HG02870 (cell line): ENCODE results near the gene PLXND1.

Experiments
- ATAC-seq: cut with Tn5 transposase; IDR thresholded peaks from one replicate; pipeline ENCODE4 v1.9.1; 2021; ENCODE audit warnings: mild to moderate bottlenecking, moderate library complexity; ENCODE audit not compliant: unreplicated experiment

PLXND1 gene

DNA sequence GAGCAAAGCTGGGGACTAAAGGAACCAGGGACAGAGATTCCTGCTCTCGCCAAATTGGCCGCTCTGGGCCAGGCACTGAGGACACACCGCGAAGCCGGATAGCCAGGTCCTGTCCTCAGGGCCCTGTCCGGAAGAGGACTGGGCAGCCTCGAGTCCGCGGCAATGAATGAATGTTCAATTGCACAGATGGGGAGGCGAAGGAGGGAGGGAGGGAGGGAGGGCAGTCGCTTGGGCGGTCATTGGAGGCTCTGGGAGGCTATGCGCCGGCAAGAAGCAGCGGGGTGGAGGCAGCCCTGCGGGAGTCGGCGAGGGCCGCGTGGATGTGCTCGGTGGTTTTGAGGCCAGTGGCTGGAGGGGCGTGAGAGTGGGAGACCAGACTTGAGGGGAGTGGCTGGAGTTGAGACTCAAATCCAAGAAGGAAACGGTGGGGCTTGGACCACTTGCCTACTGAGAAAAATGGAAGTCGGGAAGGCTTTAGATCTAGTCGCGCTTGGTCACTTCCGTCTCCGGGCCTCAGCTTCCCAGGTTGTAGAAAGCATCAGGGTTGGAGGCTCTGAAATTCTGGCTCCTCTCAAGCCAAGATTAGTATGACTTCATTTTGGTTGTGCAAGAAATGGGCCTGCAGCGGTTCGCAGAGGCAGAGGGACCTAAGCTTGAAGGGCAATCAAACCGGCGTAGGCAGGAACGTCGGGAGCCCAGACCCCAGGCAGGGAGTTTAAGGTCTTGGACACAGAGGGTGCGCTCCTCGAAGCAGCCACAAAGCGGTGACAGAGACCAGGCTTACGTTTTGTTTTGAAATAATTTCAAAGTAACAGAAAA, 21.1 kb upstream of the PLXND1 start:
- peak; percentile 38 for ATAC-seq

GRCh38 chr3:129626744-129627349, 20.4 kb upstream of the PLXND1 start:
- peak; percentile 90 for ATAC-seq

DNA sequence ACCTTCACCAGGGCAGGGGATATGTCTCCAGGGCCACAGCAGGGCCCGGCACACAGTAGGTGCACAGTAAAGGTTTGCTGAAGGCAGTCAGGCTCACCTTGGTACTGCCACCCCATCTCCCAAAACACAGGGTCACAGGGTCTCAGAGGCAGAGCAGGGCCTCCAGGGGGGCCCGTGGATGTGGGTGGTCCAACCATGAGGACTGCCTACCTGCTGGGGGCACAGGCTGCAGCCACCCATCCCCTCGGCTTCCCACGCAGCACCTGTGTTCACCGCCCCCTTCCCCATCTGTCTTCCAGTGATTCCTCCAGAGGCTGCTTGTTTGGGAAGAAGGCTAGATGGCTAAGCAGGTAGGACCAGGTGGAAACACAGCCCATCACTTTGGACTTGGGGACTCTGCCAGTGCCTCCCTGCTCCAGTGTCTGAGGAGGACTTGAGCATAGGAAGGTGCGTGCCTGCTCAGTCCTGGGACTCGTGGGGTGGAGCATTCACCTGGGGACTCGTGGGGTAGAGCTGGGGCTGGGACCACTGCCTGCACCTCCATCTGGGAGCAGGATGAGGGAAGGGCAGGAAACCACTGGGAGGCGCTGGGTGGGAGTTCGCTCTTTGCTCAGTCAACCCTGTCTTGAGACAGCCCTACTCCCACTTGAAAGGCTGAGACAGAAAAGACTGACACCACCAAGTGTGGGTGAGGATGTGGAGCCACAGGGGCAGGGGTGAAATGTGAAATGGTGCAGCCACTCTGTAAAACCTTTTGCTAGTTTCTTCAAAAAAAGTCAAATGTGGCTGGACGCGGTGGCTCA, 18.8 kb upstream of the PLXND1 start:
- no peak for ATAC-seq

DNA sequence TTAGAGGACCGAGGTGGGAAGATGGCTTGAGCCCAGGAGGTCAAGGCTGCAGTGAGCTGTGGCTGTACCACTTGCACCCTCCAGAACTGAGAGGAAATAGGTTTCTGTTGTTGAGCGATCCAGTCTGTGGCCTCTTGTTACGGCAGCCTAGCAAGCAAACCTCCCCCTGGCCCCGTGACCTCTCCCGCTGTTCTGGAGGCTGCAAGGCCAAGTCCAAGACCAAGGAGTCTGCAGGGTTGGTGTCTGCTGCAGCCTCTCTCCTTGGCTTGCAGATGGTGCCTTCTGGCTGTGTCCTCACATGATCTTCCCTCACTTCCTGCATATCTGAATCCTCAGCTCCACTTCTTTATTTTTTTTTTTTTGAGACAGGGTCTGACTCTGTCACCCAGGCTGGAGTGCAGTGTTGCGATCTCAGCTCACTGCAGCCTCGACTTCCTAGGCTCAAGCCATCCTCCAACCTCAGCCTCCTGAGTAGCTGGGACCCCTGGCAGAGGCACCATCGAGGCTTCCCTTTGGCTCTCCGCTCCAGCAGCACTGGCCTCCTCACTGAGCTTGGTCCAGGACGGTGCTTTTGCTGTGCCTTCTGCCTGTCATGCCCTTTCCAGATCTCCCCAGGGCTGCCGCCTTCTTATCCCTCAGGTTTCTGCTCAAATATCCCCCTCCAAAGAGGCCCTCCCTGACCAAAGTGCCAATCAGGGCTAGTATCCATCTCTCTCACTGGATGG, 18.0 kb upstream of the PLXND1 start:
- ATAC-seq, result no peak

DNA sequence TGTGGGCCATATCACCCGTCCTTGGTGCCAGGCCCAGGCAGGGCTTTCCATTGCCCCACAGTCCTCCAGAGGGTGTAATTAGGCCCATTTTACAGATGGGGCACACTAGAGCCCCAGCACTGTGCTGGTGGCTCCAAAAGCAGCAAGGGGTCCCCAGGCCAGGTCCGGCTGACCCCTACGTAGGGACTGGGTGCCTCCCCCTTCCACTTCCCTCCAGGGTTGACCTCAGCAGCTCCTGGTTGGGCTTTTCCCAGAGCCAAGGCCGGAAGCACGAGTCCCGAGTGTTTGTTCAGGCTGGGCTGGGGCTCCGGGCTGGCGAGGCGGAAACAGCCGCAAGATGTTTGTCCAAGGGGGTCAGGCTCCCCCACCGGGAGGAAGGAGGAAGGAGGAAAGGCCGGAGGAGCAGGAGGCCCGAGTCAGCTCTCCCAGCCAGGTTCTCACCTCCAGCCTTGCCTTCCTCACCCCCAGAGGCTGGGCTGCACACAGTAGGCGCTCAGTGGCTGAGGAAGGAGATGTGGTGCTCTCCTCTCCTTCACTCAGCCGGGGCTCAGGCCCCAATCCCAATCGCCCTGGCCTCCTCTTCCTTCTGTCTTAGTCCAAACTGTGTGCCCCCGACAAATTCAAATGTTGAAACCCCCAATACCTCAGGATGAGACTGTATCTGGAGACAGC, 17.1 kb upstream of the PLXND1 start:
- no peak for ATAC-seq

GRCh38 chr3:129622933-129623332, 16.5 kb upstream of the PLXND1 start:
- no peak for ATAC-seq

- ATAC-seq, result no peak
These were observed 15.9 kb upstream of the PLXND1 start for GRCh38 chr3:129622226-129622874.

DNA sequence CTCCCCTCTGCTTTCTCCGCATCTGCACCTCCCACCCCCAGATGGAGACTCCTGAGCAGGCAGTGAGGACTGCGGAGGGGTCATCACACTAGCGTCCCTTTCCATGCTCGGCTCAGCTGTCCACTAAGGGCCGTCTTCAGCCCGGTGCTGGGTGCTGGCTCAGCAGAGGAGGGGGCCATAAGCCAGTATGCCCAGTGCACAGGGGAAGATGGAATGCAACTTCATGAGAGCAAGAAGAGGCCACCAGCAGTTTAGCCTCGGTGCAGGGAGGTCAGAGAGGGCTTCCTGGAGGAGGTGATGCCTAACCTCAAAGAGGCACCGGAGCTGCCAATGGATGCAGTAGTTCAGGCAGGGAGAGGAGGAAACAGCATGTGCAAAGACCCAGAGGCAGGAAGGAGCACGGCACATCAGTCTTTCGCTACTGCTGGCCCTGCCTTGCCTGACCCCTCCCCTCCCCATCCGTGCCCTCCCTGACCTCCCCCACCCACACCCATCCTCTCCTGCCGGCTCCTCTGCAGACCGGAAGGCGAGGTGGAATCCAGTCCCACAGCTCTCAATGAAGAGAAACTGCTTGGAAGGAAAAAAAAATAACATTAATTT, 15.2 kb upstream of the PLXND1 start:
- no peak for ATAC-seq

GRCh38 chr3:129620828-129621559, 14.5 kb upstream of the PLXND1 start:
- ATAC-seq, result no peak

GRCh38 chr3:129619726-129620162, 13.3 kb upstream of the PLXND1 start:
- no peak for ATAC-seq

GRCh38 chr3:129618901-129619671, 12.6 kb upstream of the PLXND1 start:
- ATAC-seq, result no peak

DNA sequence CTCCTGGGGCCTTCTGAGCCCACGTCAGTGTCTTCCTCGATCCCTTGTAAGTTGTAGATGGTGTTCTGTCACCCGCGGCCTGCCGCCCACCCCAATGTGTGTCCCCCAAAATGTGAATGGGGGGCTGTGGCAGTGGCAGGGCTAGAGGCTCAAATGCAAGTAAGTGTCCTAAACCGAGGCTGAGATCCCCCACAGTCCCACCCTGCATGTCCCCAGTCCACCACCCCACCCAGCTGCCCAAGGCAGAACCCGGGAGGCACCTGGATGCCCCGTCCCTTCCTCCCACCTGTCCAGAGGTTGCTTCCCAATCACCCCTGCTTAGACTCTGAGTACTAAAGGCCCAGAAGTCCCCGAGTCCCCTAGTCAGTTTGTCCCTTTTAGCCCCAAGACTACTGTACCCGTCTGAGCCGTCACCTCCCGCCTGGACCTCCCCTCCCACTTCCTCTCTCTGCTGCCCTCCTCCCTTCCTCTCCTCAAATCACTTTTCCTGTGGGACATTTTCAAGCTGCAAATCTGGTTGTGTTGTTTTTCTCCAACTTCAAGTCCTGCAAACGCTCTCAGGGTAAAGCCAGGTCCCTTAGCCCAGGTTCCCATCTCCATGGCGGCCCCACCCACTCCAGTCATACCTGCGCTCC, 11.8 kb upstream of the PLXND1 start:
- no peak for ATAC-seq

DNA sequence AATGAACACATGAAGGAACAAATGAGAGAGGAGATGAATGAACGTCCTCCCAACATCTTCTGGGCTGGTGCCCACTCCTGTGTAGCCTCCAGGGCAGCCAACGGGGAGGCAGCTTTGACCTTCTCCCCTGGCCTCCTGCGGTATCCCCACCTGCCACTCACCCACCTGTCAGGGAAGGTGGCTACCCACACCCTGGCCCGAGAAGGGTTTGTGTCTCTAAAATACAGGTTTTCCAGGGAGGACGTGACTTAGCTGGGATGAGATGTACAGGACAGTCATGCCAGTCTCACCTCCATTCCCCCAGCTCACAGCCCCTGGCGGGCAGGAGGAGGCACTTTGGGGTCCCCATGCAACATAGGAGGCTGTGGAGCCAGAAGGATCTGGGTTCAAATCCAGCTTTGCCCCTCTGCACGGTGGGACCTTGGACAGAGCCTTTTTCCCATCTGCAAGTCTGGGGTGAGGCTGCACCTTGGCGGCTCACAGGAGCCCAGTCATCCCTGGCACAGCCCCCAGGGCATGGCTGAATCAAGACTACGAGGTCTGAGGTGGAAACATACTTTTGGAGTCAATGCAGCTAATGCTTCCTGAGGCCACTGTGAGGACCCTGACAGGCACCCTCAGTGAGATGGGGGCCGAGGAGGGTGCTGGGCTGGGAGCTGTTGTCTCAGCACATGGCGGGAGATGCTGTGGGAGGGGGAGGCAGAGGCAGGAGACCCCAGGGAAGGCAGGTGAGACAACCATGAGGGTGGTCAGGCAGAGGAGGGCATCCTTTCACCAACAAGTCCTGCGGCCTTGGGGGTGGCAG, 11.1 kb upstream of the PLXND1 start:
- ATAC-seq, result no peak

DNA sequence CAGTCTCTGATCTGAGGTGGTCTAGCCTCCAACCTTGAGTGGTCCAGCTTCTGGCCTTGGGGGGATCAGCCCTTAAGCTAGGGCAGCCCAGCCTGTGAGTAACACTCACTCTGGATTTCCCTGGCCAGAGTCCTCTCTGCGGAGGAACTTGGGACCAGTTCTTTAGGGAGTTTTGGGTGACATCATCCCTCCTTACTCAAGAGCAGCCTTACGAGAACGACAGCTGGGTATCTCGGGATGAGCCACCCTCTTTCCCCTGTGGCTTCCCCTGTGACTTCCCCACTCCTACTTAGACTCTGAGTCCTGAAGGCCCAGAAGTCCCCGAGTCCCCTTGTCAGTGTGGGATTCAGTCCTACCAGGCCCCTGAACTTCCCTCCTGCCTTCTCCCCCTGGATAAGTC, 10.2 kb upstream of the PLXND1 start:
- ATAC-seq, result no peak

DNA sequence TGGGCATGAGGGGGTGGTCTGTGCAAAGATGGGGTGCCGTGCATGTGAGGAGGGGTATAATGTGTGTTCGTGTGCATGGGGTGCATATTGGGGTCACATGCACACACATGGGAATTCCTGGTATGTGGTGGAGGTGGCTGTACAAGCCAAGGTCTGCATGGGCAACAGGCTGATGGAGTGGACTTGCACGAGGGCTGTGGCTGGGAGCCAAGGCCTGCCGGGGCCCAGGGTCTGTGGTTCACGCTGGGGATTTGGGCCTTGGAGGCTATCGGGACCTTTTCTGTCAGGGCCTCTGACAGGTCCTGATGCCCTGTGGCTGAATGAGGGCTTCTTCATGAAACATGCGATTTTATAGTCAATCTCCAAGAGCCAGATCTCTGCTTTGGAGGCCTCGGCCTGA, 9.8 kb upstream of the PLXND1 start:
- no peak for ATAC-seq

- ATAC-seq, result no peak
These were observed 9.3 kb upstream of the PLXND1 start for GRCh38 chr3:129615751-129616281.

DNA sequence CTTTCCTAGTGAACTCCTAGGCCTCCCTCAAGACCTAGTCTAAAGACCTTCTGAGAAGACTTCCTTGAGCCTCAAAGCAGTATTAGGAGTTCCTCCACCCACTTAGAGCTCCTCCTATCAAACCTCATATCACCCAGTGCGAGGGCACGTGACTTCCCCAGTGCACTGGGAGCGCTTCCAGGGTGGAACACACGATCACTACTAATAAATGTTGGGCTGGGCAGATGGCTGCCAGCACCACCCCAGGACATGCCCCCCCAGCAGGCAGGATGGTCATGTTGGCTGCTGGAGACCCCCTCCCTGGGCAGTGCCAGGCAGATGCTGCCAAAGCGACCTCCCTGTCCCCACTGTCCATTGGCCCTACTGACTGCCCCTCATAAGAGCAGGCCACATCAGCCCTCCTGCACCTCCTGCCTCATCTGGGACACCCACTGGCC, 8.5 kb upstream of the PLXND1 start:
- ATAC-seq, result no peak
